Iris pigment epithelial cell (primary cell): Measurements from ENCODE around the gene ZNF613.
A peak's percentile ranks its signal among the peaks of the same experiment; 100 is the strongest.
"Not testable (repeated sequence)": the region's sequence is repeated elsewhere in the genome, so short reads cannot be mapped to it uniquely, and the experiment has no call there.

Source experiments
- DNase-seq: peaks from one replicate; pipeline ENCODE4 v3.0.0-alpha.2; 2011; ENCODE audit warnings: low read depth

The ZNF613 gene

GRCh38 chr19:51926784-51927741 is at the start of gene ZNF613:
ZNF613 (plus strand) TSS chr19:51927472; CDS start chr19:51936221, 8,749 bp downstream.
- DNase-seq: peak; percentile 96

- no peak for DNase-seq
Measured at GRCh38 chr19:51882518-51882917, 44.8 kb upstream of the ZNF613 start.

GRCh38 chr19:51884713-51885112 is 42.6 kb upstream of the ZNF613 start:
- no peak for DNase-seq

GRCh38 chr19:51887522-51888498 is 39.5 kb upstream of the ZNF613 start, which contains the start of gene ZNF577:
ZNF577 (minus strand) TSS chr19:51887951; CDS start chr19:51880382, 7,569 bp downstream.
- peak; percentile 95 for DNase-seq

GRCh38 chr19:51889934-51890333 is 37.3 kb upstream of the ZNF613 start:
- DNase-seq: no peak

- DNase-seq: no peak
Measured at GRCh38 chr19:51891193-51891747, 36.0 kb upstream of the ZNF613 start.

GRCh38 chr19:51901860-51902259 is 25.4 kb upstream of the ZNF613 start:
- peak; percentile 25 for DNase-seq

- no peak for DNase-seq
Measured at GRCh38 chr19:51903192-51903591, 24.1 kb upstream of the ZNF613 start.

GRCh38 chr19:51904331-51905165 is 22.7 kb upstream of the ZNF613 start, which contains the start of gene ZNF649:
ZNF649 (minus strand) TSS chr19:51905017; CDS start chr19:51900107, 4,910 bp downstream.
- peak; percentile 84 for DNase-seq

- peak; percentile 32 for DNase-seq
Measured at GRCh38 chr19:51905206-51905605, 22.1 kb upstream of the ZNF613 start.

- not testable (repeated sequence) for DNase-seq
Measured at GRCh38 chr19:51905639-51906038, 21.6 kb upstream of the ZNF613 start.

- not testable (repeated sequence) for DNase-seq
Measured at GRCh38 chr19:51906108-51906507, 21.2 kb upstream of the ZNF613 start.

- not testable (repeated sequence) for DNase-seq
Measured at GRCh38 chr19:51907981-51908380, 19.3 kb upstream of the ZNF613 start.

GRCh38 chr19:51915324-51915867 is 11.9 kb upstream of the ZNF613 start:
- DNase-seq: no peak

- DNase-seq: no peak
Measured at GRCh38 chr19:51916167-51916566, 11.1 kb upstream of the ZNF613 start.

GRCh38 chr19:51919606-51920005 is 7.7 kb upstream of the ZNF613 start:
- DNase-seq: no peak

- DNase-seq: no peak
Measured at GRCh38 chr19:51921949-51922348, 5.3 kb upstream of the ZNF613 start.

- DNase-seq: no peak
Measured at GRCh38 chr19:51926426-51926783, 867 bp upstream of the ZNF613 start.

- DNase-seq: no peak
Measured at GRCh38 chr19:51927859-51928258, 587 bp downstream of the ZNF613 start.

GRCh38 chr19:51931921-51932320 is 4.6 kb downstream of the ZNF613 start:
- DNase-seq: no peak

- no peak for DNase-seq
Measured at GRCh38 chr19:51938936-51939335, 11.7 kb downstream of the ZNF613 start.
